HG03135 (cell line): ENCODE results near the gene KIAA1217.
"Not testable (repeated sequence)": the region's sequence is repeated elsewhere in the genome, so short reads cannot be mapped to it uniquely, and the experiment has no call there.

Experiments
- ATAC-seq: cut with Tn5 transposase; IDR thresholded peaks from one replicate; pipeline ENCODE4 v1.9.1; 2021; ENCODE audit warnings: mild to moderate bottlenecking, moderate library complexity; ENCODE audit not compliant: unreplicated experiment

The KIAA1217 gene

DNA sequence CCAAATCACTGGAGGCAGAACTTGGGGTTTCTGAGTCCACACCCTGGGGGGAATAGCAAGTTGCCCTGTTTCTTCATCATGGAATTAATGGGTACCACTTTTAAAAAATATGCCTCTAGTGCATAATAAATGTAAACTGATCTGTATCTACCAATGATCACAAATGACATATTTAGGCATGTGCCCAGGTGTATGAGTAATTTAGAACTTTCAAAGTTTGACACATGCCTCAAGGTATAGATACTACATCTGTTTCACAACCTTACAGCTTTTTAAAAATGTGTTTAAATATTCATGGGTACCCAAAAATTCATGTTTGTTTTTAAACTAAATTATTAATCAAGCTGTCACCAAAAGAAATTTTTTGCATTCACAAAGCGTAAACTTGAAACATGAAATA lies 226.0 kb downstream of the KIAA1217 start:
- ATAC-seq, result no peak

DNA sequence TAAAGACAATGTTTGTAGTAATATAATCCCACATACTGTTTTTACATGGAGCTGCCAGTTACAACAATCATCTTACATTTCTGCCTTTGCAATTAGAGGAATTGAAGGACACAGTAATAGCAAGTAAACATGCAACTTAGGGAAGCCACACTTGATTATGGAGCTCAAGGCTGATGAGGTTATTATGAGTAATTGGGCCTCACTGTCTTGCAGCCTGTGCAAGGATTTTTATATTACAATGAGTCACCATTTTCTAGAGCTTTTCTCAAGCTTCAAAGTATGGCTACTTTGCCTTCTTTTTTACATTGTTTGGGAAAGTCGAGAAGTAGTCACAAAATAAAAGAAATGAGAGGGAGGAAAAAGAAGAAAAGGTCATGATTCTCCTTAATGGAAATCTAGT lies 226.4 kb downstream of the KIAA1217 start:
- no peak for ATAC-seq

DNA sequence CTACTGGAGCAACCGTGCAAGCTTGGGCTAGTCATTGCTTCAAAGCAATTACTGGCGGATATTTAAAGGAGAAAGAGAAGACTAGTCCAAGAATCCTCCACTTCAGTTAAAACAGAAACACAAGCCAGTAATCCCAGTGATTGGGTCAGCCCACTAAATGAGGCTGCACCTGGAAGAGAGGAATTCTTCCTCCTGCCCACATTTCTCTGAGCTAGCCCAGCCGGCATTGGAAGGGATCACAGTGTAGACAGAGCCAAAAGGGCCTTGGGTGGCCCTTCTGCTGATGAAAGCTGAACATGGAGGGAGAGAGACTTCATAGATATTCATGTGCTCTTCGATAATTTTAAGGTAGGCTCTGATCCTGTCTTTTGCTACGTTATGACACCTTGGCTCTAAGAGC lies 228.4 kb downstream of the KIAA1217 start:
- no peak for ATAC-seq

DNA sequence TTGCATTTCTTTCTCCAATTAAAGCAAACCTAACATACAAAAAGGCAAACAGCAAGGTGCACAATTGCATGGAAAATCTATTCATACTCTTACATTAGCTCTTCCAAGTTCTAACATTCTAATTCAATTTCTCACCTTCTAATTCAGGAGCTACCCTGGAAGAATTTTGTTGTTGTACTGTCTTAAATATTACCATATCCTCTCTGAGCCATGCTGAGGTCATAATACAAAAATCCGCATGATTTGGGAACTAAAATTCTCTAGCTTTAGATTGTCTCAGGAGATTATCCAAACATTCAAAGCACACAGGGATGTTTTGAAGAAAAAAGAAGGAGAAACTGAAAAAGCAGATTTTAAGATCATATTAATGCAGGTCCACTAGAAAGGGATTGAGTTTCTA lies 229.9 kb downstream of the KIAA1217 start:
- ATAC-seq, result no peak

DNA sequence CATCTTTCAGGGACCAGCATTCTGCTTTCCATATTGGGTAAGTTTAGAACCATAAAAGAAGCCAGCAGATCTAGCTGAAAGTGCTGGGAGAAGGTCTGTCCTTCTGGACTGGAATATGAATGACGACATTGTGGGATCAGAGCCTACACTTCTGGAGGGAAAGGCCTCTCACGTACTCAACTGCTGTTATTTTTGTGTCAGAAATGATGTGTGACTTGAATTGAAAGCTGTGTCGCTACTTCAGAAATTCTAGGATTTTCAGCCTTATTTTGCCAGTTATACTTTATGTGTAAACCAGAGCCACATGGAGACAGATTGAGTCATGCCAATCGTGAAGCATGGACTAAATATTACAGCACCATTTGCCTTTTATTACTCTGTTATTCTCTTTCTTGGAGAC lies 231.0 kb downstream of the KIAA1217 start:
- ATAC-seq, result no peak

DNA sequence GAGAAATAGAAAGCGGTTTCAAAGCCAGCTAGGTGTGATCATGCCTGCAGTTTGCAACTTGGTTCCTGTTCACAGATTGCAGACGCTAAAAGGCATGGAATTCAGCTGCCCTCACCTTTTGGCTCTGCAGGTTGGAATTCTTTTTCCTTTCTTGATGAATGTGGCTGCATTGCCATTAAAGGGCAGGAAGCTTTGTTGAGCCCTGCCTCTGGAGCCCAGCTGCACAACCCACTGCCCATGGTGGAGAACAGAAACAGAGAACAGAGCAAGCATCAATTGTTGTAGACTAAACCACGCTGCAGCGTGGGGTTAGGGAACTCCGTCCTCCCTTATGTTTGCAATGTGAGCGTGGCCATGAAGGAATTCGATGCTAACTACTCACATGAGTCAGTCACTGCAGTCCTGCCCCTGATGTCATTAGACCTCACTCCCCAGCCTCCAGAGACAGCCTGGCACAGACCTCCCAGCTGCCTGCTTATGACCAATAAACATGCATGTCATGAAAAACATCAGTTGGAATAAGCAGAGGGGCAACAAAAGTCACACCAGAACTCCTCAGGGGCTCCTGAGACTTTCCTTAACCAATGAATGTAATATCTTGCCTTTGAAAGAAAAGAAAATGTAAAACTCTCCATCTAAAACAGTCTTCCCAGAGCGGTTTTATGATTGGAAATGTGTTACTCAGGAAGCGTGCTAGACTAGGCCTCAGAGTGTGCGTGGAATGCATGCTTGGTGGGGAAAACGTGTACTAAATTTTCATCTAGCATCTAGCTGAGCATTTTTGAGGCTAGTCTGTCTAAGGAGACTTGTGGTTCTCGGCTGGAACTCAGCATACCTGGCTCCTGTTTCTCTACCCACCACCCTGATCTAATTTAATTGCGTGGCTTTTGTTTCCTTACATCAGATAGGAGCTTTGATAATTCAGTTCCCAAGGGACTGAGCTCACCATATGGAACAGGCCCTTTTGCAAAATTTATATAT lies 232.2 kb downstream of the KIAA1217 start:
- ATAC-seq, result no peak

DNA sequence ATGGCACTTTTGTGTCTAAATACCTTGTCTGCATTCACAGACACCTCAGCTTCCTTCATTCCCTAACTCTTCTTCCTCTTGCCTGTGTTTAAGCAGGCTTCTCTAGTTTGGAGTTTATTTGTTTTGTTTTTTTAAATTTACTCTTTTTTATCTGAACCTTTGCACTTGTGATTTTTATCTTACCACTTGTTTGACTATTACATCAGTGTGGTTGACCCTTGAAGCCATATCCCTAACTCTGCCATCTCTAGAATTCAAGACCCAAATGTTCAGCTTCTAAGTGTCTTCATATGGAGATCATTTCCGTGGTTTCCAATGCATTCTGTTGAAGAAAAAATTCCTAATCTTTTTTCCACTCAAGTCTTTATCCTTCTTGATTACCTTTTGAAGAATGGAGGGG lies 233.3 kb downstream of the KIAA1217 start:
- no peak for ATAC-seq

DNA sequence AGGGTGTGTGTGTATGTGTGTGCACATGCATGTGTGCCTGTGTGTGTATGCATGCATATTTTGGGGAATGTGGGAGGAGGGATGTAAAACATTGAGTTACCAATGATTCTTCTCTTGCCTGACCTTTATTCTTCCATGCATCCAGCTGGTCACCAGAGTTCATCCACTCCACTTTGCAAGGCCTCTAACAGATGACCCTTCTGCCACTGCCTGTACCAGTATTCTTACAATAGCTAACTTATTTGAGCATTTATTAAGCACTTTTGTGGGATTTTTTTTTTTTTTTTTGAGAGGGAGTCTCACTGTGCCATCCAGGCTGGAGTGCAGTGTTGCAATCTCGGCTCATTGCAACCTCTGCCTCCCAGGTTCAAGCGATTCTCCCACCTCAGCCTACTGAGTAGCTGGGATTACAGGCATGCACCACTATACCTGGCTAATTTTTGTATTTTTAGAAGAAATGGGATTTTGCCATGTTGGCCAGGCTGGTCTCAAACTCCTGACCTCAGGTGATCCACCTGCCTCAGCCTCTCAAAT lies 233.8 kb downstream of the KIAA1217 start:
- ATAC-seq, result not testable (repeated sequence)

DNA sequence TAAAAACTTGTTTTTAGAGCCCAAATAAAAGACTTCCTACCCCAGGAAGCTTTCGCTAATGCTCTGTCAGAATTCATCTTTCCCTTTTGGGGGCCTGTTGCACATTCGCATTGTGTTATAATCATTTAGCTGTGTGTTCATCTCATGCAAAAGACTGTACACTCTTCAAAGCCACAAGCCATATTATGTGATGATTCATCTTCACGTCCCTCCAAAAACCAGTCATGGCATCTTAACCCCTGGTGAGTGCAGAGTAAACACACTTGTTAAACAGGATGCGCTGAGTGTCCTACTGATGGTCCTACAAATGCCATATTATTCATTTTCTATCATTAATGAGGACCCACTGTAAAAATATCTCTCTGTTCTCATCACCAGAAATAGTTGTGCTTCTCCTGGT lies 235.4 kb downstream of the KIAA1217 start:
- ATAC-seq, result no peak

DNA sequence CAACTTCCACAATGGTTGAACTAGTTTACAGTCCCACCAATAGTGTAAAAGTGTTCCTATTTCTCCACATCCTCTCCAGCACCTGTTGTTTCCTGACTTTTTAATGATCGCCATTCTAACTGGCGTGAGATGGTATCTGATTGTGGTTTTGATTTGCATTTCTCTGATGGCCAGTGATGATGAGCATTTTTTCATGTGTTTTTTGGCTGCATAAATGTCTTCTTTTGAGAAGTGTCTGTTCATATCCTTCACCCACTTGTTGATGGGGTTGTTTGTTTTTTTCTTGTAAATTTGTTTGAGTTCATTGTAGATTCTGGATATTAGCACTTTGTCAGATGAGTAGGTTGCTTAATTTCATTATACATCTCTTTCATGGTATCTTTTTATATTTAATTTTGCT lies 237.0 kb downstream of the KIAA1217 start:
- ATAC-seq, result not testable (repeated sequence)

DNA sequence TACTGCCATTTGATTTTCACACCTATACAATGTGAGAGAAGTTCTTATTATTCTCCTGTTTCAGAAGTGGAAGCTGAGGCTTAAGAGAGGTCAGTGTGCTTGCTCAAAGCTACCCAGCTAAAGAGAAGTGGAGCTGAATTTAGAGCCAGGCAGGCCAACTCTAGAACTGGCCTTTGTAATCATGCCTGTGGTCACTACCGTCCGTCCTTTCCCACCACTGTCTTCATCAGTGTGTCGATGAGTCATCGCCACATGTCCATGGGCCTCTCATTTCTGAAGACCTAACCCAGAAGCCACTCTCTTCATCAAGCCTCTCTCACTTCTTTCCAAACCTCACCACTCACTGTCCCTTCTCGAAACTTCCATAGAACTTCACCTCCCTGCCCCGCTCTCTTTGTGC lies 237.8 kb downstream of the KIAA1217 start:
- ATAC-seq, result no peak

DNA sequence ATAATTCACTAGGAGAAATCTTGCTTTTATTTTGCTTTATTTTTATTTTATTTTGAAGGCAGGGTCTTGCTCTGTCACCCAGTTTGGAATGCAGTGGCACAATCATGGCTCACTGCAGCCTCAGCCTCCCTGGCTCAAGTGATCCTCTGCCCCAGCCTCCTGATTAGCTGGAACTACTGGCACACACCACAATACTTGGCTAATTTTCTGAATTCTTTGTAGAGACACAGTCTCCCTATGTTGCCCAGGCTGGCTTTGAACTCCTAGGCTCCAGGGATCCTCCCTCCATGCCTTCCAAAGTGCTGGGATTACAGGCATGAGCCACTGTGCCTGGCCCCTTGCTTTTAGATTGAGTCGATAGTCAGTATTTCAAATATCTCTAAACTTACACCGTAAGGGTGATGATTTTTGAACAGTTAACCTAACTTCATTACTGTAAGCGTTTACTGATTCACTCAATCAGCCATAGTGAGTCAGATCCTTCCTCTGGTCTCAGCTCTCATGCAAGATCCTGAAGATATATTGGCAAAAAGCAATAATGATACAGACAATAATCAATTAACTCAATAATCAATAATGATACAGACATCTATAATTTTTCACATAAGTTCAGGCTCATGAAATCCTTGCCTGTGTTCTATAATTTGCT lies 239.5 kb downstream of the KIAA1217 start:
- no peak for ATAC-seq

DNA sequence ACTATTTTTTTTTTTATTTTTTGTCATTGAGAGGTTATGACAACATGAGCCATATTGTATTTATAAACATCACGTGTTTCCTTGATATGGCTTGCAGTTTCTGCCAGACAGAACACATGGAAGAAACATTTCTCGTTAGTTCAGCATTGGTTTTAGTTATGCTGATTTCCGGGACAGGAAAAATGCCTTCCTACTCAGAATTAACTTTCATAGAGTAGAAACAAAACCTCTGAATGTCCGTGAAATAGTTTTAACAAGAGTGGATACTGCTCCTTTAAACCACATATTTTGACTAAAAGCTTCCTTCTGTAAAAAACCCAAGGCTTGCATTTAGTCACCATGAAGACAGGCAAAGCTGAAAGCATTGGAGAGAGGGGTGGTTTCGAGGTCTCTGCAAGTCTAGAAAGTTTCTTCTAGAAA lies 240.4 kb downstream of the KIAA1217 start:
- peak; percentile 81 for ATAC-seq

DNA sequence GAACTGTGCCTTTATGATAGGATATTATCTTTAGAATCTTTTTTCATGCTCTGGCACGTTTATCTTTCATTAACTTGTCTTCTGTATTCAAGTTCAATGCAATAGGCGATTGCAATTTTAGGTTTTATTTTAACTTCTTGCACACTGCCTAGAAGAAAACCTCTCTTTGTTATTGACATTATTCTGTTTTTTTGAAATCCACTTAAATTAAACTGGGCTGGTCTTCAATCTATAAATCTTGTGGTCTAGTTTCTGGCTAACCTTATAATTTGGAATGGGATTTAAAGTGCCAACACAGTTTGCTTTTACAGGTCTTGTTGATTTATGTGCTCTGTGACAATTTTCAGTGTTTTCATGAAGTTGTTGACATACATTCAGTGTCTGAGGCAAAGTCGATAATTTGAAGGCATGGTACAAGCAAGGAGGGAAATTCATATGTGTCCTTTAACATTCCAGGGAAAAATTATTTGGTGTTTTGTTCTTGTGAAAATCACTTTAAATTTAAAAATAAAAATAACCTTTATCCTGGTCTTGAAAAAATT lies 240.9 kb downstream of the KIAA1217 start:
- ATAC-seq, result no peak

DNA sequence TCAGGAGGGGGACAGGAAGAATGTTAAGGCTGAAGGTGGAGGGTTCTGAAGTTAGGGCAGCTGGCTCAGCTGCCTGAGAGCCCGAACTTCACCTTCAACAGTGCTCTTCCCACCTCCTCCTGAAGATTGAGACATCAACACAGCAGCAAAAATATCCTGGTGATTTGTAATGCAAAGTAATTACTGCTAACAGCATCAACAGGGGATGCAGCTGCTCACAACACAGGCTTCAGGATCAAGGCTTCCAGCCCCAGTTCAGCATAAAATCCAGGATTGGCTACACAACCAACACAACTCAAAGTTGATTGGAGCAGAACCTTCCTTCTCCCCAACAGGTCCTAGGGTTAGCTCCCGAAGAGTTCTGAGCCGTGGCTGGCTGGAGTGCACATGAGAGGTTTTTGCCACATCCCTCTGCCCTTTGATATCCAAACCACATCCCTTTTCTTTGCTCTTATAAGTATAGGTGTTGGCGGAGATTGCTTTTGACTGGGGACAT lies 242.4 kb downstream of the KIAA1217 start:
- ATAC-seq, result no peak

DNA sequence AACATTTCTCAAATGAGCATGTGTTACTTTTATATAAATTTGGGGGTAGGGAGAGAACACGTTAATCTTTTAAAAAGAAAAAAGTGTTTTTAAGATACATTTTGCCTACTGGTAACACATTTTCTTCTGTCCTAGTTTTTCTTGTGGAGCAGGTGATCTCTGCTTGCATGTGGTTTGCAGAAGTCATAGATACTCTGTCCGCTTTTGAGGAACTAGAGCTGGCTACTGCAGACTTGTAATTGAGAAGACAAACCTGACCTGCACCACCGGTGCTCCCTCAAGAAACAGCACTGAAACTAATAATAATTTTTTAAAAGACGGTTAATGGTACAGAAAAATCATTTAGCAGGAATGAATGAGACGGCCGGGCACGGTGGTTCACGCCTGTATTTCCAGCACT lies 243.1 kb downstream of the KIAA1217 start:
- ATAC-seq, result no peak

DNA sequence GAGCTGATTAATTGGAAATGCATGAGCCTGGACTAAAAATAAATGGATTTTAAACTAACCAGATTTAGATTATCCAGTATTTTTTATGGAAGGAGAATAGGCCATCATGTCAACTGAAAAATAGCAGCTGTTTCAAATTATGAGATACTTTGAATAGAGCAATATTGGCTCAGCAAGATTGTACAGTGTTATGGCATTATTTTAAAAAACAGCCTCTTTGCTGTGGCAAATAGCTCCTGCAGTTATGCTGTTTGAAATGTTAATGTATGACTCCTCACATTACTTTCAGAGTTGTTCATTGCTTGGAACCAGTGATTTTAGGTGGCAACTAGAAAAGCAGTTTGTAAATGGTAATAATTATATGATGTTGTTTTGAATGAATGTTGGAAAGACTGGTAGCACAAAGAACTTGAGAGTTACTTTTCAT lies 244.5 kb downstream of the KIAA1217 start:
- no peak for ATAC-seq

DNA sequence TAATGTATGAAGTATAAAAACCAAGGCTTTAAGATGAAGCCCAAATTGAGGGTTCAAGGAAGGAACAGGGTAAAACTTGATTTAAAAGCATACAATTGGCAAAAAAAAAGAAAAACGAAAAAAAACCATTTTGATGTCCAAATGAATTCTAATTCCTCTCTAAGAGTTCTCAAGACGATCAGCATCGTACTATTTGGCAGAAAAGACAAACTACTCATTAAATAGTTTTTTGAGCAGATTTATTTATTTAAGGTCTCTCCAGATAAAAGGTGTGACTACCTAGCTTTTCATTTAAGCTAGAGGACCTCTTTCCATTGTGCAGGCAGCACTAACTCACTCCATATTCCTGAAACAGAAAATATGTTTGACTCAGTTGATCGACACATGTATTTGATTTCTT lies 245.0 kb downstream of the KIAA1217 start:
- no peak for ATAC-seq

DNA sequence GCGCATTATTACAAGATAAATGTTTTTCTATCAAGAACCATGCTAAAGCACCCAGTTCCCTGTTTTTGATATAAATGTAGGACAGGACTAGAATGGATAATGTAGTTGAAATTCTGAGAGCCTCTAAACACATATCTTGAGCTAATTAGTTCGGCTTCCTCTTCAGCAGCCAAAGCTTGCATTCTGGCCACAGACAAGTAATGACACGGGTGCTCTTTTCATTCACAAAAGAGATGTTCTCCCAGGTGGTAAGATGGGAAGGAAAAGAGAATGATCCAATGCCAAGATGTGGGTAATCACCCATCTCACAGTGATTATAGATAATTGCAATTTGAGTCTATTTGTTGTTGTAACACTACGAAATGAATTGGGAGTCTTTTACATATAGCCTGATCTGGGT lies 246.5 kb downstream of the KIAA1217 start:
- ATAC-seq, result no peak

DNA sequence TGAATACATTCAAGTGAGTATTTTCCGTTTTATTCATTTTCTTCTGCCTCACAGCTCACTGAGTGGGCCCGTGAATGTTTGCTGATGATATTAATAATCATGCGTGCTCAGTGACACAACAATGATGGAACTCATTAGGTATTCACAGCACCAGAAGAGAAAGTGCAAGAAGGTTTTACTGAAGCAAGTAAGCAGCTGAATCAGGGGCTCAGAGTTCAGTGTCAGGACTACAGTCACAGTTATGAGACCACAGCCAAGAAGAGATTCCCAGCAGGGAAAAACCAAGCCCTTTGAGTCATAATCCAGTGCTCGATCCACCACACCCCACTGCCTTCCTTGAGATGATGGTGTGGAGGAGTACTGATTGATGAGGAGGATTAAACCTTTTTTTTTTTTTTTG lies 247.4 kb downstream of the KIAA1217 start:
- ATAC-seq, result no peak

DNA sequence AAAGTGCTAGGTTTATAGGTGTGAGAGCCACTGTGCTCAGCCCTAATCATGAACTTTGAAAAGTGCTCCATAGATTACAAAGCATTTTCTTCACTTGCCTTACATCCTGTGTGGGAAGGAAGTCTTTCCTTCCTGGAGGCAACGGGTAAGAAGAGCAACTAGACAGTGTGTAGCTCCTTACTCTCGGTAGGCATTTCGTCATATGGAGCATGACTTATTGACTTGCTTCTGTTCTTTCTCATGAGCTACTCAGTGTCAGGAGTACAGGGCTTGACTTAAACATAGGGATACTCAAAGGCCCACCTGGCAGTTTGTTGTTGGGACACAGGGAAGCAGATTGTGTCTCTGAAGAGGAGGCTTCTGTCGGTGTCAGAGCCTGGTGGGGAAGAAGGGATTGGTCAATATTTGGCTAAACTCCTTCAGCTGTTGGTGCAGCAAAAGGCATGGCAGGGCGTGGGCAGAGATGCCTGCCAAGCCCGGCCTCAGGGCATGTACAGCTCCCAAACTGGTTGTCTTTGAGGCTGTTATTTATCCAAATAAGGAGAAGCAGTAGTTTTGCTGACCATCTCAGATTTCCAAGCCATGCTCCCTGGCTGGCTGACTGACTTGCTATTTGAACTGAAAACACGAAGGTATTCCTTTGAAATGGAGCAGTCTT lies 248.9 kb downstream of the KIAA1217 start:
- ATAC-seq, result no peak
